Smooth muscle cell (in vitro differentiated cells): Measurements from ENCODE around the gene ANKRD10. TPM values are rescaled to one million over a fixed set of nuclear protein-coding genes. Genes with fewer than 3 reads are reported as not detected.
A peak's percentile ranks its signal among the peaks of the same experiment; 100 is the strongest.

Experiments used
- DNase-seq: peaks from one replicate; lab custom pipeline; 2025; ENCODE audit not compliant: unreplicated experiment; lab: John Stamatoyannopoulos, UW
- H2AFZ ChIP-seq: fragments of 200-600 bp; sonication (generic); 2 replicates; pipeline ENCODE4 v1.6.0; 2016; ENCODE audit warnings: antibody characterized with exemption, low read depth, mild to moderate bottlenecking
- H3F3A ChIP-seq: fragments of 200-600 bp; sonication (generic); 2 replicates; pipeline ENCODE4 v1.6.0; 2017; ENCODE audit warnings: antibody characterized with exemption, low read depth
- H3K27ac ChIP-seq: fragments of 200-600 bp; sonication (generic); 2 replicates; pipeline ENCODE4 v1.5.1; 2016; ENCODE audit warnings: low read depth, mild to moderate bottlenecking
- H3K27me3 ChIP-seq: fragments of 200-600 bp; sonication (generic); 2 replicates; pipeline ENCODE4 v1.6.1; 2016; ENCODE audit warnings: low read depth, mild to moderate bottlenecking
- H3K36me3 ChIP-seq: fragments of 200-600 bp; sonication (generic); 2 replicates; pipeline ENCODE4 v1.5.1; 2016; ENCODE audit warnings: low read depth
- H3K4me1 ChIP-seq: fragments of 200-600 bp; sonication (generic); 2 replicates; pipeline ENCODE4 v1.5.1; 2016; ENCODE audit warnings: low read depth
- H3K4me2 ChIP-seq: fragments of 200-600 bp; sonication (generic); 2 replicates; pipeline ENCODE4 v1.6.0; 2016; ENCODE audit warnings: mild to moderate bottlenecking
- H3K4me3 ChIP-seq: fragments of 200-600 bp; sonication (generic); 2 replicates; pipeline ENCODE4 v1.5.1; 2016; ENCODE audit warnings: mild to moderate bottlenecking
- H3K79me2 ChIP-seq: fragments of 200-600 bp; sonication (generic); 2 replicates; pipeline ENCODE4 v1.6.0; 2016; ENCODE audit warnings: low read depth, mild to moderate bottlenecking
- H3K9ac ChIP-seq: fragments of 200-600 bp; sonication (generic); 2 replicates; pipeline ENCODE4 v1.6.0; 2016; ENCODE audit warnings: low read depth
- H3K9me3 ChIP-seq: fragments of 200-600 bp; sonication (generic); replicated peaks from 2 replicates; pipeline ENCODE4 v1.5.1; 2016; ENCODE audit warnings: low read depth
- H4K20me1 ChIP-seq: fragments of 200-600 bp; sonication (generic); 2 replicates; pipeline ENCODE4 v1.6.0; 2016; ENCODE audit warnings: low read depth
- WGBS: methylation state at CpG from one replicate; pipeline ENCODE4 v1.1.7; 2016; ENCODE audit warnings: low lambda C conversion rate; 5-methylcytosine and 5-hydroxymethylcytosine counted together
- polyA plus RNA-seq: library from polyadenylated mRNA; unstranded; fragments of >200 nt; fragmentation: Nextera tagmentation; extraction: Ambion mirVana; gene quantifications from 2 replicates; pipeline ENCODE4 v1.2.1, GENCODE V29; 2016
- total RNA-seq: library from RNA; depleted of rRNA; stranded (reverse); fragments of >200 nt; gene quantifications from 2 replicates; pipeline ENCODE4 v1.2.3, GENCODE V29; 2014
- TF ChIP-seq, protein P1 (sequence below): fragments of 200-600 bp; sonication (generic); IDR thresholded peaks from 2 replicates; pipeline ENCODE4 v1.5.1; 2017; ENCODE audit warnings: borderline replicate concordance, mild to moderate bottlenecking, antibody characterized with exemption; ENCODE audit not compliant: insufficient read depth, poor library complexity, severe bottlenecking

ANKRD10 gene
- total and polyA plus RNA-seq, 2 experiments from 2014 or later, result 31.0 to 61.8 TPM

DNA sequence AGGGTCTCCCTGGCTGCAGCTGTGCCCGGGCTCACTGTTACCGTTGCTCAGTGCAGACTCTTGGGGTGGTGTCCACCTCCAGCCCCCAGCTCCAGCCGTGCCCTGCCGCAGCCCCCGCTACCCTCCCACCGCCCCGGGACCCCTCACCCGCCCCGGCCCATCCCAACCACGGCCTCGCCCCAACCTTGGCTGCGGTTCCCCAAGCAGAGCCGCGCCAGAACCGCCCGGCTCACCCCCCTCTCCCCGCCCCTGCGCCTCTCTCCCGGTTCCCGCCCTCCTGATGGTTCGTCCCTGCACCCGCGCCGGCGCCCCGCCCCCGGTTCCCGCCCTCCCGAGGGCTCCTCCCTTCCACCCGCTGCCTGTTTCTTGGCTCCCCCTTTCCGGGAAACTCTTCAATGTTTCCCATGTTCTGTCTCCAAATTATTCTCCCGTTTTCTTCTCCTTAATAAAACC, 40.3 kb downstream of the ANKRD10 start:
- Histone ChIP-seq H3K4me2 (peak overlapping the region; percentile 85), H2AFZ (peak overlapping the region; percentile 76), H3K27ac (no peak overlapping the region), H3K4me1 (peaks cover 10% of the 10 kb centered on the region), H4K20me1 (no peaks in the 10 kb centered on the region), H3K27me3 (no peaks in the 10 kb centered on the region), H3K9me3 (no peaks in the 10 kb centered on the region), H3F3A (peaks cover 13% of the 10 kb centered on the region), H3K79me2 (no peaks in the 10 kb centered on the region), H3K4me3 (peak overlapping the region; percentile 47), H3K36me3 (no peaks in the 10 kb centered on the region), H3K9ac (peak overlapping the region; percentile 44)
- peak; percentile 48 for DNase-seq
- TF ChIP-seq, protein P1, sequence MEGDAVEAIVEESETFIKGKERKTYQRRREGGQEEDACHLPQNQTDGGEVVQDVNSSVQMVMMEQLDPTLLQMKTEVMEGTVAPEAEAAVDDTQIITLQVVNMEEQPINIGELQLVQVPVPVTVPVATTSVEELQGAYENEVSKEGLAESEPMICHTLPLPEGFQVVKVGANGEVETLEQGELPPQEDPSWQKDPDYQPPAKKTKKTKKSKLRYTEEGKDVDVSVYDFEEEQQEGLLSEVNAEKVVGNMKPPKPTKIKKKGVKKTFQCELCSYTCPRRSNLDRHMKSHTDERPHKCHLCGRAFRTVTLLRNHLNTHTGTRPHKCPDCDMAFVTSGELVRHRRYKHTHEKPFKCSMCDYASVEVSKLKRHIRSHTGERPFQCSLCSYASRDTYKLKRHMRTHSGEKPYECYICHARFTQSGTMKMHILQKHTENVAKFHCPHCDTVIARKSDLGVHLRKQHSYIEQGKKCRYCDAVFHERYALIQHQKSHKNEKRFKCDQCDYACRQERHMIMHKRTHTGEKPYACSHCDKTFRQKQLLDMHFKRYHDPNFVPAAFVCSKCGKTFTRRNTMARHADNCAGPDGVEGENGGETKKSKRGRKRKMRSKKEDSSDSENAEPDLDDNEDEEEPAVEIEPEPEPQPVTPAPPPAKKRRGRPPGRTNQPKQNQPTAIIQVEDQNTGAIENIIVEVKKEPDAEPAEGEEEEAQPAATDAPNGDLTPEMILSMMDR, result no peak
- WGBS, result 3% methylated on average over 25 of the region's 32 CpGs

DNA sequence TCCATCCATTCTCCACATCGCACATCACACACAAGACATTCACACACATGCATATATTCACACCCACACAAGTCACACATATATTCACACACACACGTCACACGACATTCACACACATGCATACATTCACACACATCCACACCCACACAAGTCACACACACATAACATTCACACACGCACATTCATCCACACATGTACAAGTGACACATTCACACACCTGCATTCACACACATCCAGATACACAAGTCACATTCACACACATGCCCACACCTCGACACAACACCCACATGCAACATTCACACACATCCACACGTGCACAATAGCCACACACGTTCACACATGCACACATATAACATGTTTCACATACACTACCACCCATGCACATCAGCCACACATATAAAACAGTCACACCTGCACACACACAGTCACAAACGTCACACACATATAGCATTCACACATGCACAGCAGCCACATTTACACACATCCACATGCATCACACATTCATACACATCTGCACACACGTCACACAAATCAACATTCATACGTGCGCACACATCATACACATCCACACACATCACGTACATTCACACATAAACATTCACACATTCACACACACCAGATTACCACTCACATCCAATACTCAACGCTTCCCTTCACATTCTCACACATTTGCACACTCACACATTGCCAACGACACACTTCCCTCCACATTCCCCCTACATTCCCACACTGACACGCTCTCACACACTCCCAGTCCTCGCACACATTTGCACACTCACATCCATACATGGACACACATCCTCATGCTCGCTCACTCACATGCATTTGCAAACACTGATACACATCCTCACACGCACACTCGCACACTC, 41.0 kb downstream of the ANKRD10 start:
- TF ChIP-seq, protein P1, result no peak
- Histone ChIP-seq H3K36me3 (no peaks in the 10 kb centered on the region), H2AFZ (peak overlapping the region; percentile 76), H3F3A (peaks cover 14% of the 10 kb centered on the region), H3K4me2 (peak overlapping the region; percentile 85), H3K4me3 (peak overlapping the region; percentile 47), H3K27me3 (no peaks in the 10 kb centered on the region), H3K4me1 (peaks cover 10% of the 10 kb centered on the region), H3K9ac (peak overlapping the region; percentile 9), H4K20me1 (no peaks in the 10 kb centered on the region), H3K9me3 (no peaks in the 10 kb centered on the region), H3K79me2 (no peaks in the 10 kb centered on the region), H3K27ac (no peak overlapping the region)
- 78% methylated on average over 18 of the region's 19 CpGs for WGBS
- no peak for DNase-seq

DNA sequence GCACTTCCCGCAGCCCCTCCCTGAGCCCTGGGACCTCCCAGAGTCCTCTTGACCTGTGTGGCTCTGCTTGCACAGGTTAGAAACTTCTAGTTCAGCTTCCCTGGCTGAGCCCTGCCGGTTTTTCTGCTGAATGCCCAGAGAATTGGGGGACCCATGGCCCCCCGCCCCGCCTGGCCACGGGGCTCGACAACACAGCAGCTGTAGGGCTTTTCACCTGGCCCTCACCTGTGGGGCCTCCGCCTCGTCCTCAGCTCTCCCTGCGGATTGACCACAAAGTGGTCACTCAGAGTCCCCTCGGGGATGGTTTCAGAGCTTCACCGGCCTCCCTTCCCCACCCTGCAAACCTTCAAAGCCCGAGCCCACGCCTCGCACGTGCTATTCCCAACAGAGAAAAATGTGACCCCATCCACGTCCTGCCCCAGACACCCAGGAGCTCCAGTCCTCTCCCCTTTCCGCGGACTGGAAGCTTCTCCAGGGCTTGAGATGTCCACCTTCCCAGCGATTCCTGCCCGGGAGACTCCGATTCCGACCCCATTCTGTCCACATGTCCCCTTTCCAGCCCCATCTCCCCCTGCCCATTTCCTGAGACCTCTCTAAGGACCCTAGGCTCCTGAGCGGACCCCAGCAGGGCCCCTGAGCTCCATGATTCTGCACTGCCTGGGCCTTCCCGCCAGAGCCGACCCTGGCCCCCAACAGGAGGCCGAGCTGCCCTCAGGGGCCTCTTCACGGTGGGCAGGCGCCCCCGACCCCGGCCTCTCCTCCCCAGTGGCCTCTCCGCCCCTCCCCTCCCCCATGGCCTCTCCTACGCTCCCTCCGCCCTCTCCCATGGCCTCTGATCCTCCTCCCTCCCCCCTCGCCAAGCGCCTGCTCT, 41.9 kb downstream of the ANKRD10 start:
- TF ChIP-seq, protein P1, result no peak
- H2AFZ ChIP-seq, result no peak overlapping the region
- H4K20me1 ChIP-seq, result no peaks in the 10 kb centered on the region
- no peaks in the 10 kb centered on the region for H3K9me3 ChIP-seq
- no peak overlapping the region for H3K4me2 ChIP-seq
- no peak for DNase-seq
- H3K4me3 ChIP-seq, result no peak overlapping the region
- H3F3A ChIP-seq, result peaks cover 17% of the 10 kb centered on the region
- H3K27ac ChIP-seq, result no peak overlapping the region
- peaks cover 10% of the 10 kb centered on the region for H3K4me1 ChIP-seq
- no peaks in the 10 kb centered on the region for H3K36me3 ChIP-seq
- H3K79me2 ChIP-seq, result no peaks in the 10 kb centered on the region
- WGBS, result 98% methylated on average over 21 of the region's 35 CpGs
- no peaks in the 10 kb centered on the region for H3K27me3 ChIP-seq
- no peak overlapping the region for H3K9ac ChIP-seq
